IMR-90 (cell line): ENCODE data around the gene ADAMTS6. TPM values are rescaled to one million over a fixed set of nuclear protein-coding genes. Genes with fewer than 3 reads are reported as not detected.
A peak's percentile ranks its signal among the peaks of the same experiment; 100 is the strongest.

Source experiments
- ATAC-seq: fragments of 200-7000 bp; cut with Tn5 transposase; 2 replicates; pipeline ENCODE4 v1.9.1; 2020; ENCODE audit warnings: low read depth, mild to moderate bottlenecking, moderate library complexity
- BruUV-seq: library from RNA; stranded (reverse); fragments of 400-500 nt; replicated peaks from 2 replicates; lab custom pipeline; 2021; lab: Mats Ljungman, UMichigan
- CTCF ChIA-PET: fragments of 300-600 bp; formaldehyde crosslinking; extraction: SDS; loops from one replicate; lab custom pipeline; 2021; ENCODE audit warnings: antibody characterized with exemption; lab: Yijun Ruan, JAX
- POLR2A ChIA-PET: fragments of 300-600 bp; sonication (Branson Sonifier 250); formaldehyde crosslinking; loops from one replicate; lab custom pipeline; 2022; ENCODE audit warnings: antibody characterized with exemption; ENCODE audit not compliant: unreplicated experiment; lab: Charles Lee
- DNase-seq: peaks from one replicate; pipeline ENCODE4 v3.0.0; 2013
- H2AFZ ChIP-seq: replicated peaks from 2 replicates; pipeline ENCODE3; 2013; ENCODE audit warnings: low read length, mild to moderate bottlenecking; ENCODE audit not compliant: poor library complexity
- H2AK5ac ChIP-seq: 2 replicates; pipeline ENCODE4 v1.6.1; 2013; ENCODE audit warnings: low read depth, low read length, inconsistent platforms
- H2AK9ac ChIP-seq: replicated peaks from 2 replicates; pipeline ENCODE3; 2013; ENCODE audit warnings: mild to moderate bottlenecking, low read depth, low read length, moderate library complexity; ENCODE audit not compliant: poor library complexity
- H2BK120ac ChIP-seq: 2 replicates; pipeline ENCODE4 v1.6.1; 2013; ENCODE audit warnings: low read depth, low read length, inconsistent platforms
- H2BK15ac ChIP-seq: 3 replicates; pipeline ENCODE4 v1.6.1; 2013; ENCODE audit warnings: low read depth, low read length, inconsistent platforms
- H2BK20ac ChIP-seq: 2 replicates; pipeline ENCODE4 v1.6.1; 2013; ENCODE audit warnings: low read depth, mild to moderate bottlenecking, inconsistent platforms, low read length, moderate library complexity
- H2BK5ac ChIP-seq: 2 replicates; pipeline ENCODE4 v1.6.1; 2013; ENCODE audit warnings: mild to moderate bottlenecking, low read depth, low read length, inconsistent platforms; ENCODE audit not compliant: poor library complexity, severe bottlenecking
- H3K14ac ChIP-seq: replicated peaks from 2 replicates; pipeline ENCODE4 v1.6.1; 2013; ENCODE audit warnings: low read depth, low read length, inconsistent platforms
- H3K18ac ChIP-seq: 2 replicates; pipeline ENCODE4 v1.6.1; 2013; ENCODE audit warnings: low read depth, low read length, control low read depth
- H3K23ac ChIP-seq: 2 replicates; pipeline ENCODE4 v1.6.1; 2013; ENCODE audit warnings: low read depth, low read length, inconsistent platforms
- H3K27ac ChIP-seq: 2 replicates; pipeline ENCODE4 v1.5.1; 2013; ENCODE audit warnings: mild to moderate bottlenecking, control low read depth, low read length; ENCODE audit not compliant: insufficient read depth
- H3K27me3 ChIP-seq: 2 replicates; pipeline ENCODE4 v1.6.1; 2013; ENCODE audit warnings: low read length; ENCODE audit not compliant: control insufficient read depth, insufficient read depth
- H3K36me3 ChIP-seq: 2 replicates; pipeline ENCODE4 v1.6.1; 2013; ENCODE audit warnings: low read length, mixed read lengths; ENCODE audit not compliant: control insufficient read depth, insufficient read depth
- H3K4ac ChIP-seq: 2 replicates; pipeline ENCODE4 v1.6.1; 2013; ENCODE audit warnings: low read depth, low read length, inconsistent platforms
- H3K4me1 ChIP-seq: 2 replicates; pipeline ENCODE4 v1.6.1; 2013; ENCODE audit warnings: low read length, mixed read lengths; ENCODE audit not compliant: control insufficient read depth, insufficient read depth
- H3K4me2 ChIP-seq: 2 replicates; pipeline ENCODE4 v1.6.1; 2013; ENCODE audit warnings: low read depth, mild to moderate bottlenecking, control low read depth, low read length, moderate library complexity
- H3K4me3 ChIP-seq: 2 replicates; pipeline ENCODE4 v1.5.1; 2013; ENCODE audit warnings: low read depth, mild to moderate bottlenecking, control low read depth, low read length, moderate library complexity; ENCODE audit not compliant: insufficient read depth
- H3K56ac ChIP-seq: 2 replicates; pipeline ENCODE4 v1.6.1; 2013; ENCODE audit warnings: low read length, inconsistent platforms; ENCODE audit not compliant: insufficient read depth; ENCODE audit errors: extremely low read depth
- H3K79me1 ChIP-seq, 2 experiments: 2 replicates each; pipeline ENCODE4 v1.6.1; 2013; ENCODE audit warnings: low read length in 2 of 2, inconsistent platforms in 1 of 2, low read depth in 1 of 2
- H3K9ac ChIP-seq: 2 replicates; pipeline ENCODE4 v1.6.1; 2013; ENCODE audit warnings: low read depth, low read length, control low read depth
- H3K9me1 ChIP-seq: 2 replicates; pipeline ENCODE4 v1.6.1; 2013; ENCODE audit warnings: low read length, inconsistent platforms; ENCODE audit not compliant: insufficient read depth
- H3K9me3 ChIP-seq: 2 replicates; pipeline ENCODE4 v1.6.1; 2013; ENCODE audit warnings: low read length; ENCODE audit not compliant: control insufficient read depth, insufficient read depth
- H4K20me1 ChIP-seq: 2 replicates; pipeline ENCODE4 v1.6.1; 2013; ENCODE audit warnings: low read length, inconsistent platforms; ENCODE audit not compliant: insufficient read depth
- H4K5ac ChIP-seq: 2 replicates; pipeline ENCODE4 v1.6.1; 2013; ENCODE audit warnings: mild to moderate bottlenecking, low read depth, low read length, control low read depth
- H4K8ac ChIP-seq, 2 experiments: 2 replicates each; pipeline ENCODE4 v1.6.1; 2013; ENCODE audit warnings: low read depth in 2 of 2, low read length in 2 of 2, control low read depth in 1 of 2, inconsistent platforms in 1 of 2
- H4K91ac ChIP-seq: 2 replicates; pipeline ENCODE4 v1.6.1; 2013; ENCODE audit warnings: low read depth, low read length, inconsistent platforms; ENCODE audit not compliant: insufficient read depth
- CEBPB ChIP-seq: IDR thresholded peaks from 2 replicates; pipeline ENCODE4 v1.6.1; 2012; ENCODE audit warnings: low read depth, low read length, improper control_type of control experiment
- CHD1 ChIP-seq: IDR thresholded peaks from 2 replicates; pipeline ENCODE4 v1.6.1; 2012; ENCODE audit warnings: low read depth, low read length, improper control_type of control experiment
- FOS ChIP-seq: fragments of 150-350 bp; IDR thresholded peaks from 2 replicates; pipeline ENCODE4 v1.6.1; 2016; ENCODE audit warnings: low read depth, low read length
- MAFK ChIP-seq: IDR thresholded peaks from 2 replicates; pipeline ENCODE4 v1.6.1; 2012; ENCODE audit warnings: low read depth, low read length, improper control_type of control experiment
- MXI1 ChIP-seq: IDR thresholded peaks from 2 replicates; pipeline ENCODE4 v1.6.1; 2012; ENCODE audit warnings: low read depth, mild to moderate bottlenecking, low read length, moderate library complexity, borderline replicate concordance
- NFE2L2 ChIP-seq: fragments of 150-350 bp; IDR thresholded peaks from 2 replicates; pipeline ENCODE4 v1.6.1; 2016; ENCODE audit warnings: low read depth, mild to moderate bottlenecking, low read length
- POLR2A ChIP-seq: IDR thresholded peaks from 2 replicates; pipeline ENCODE4 v1.6.1; 2012; ENCODE audit warnings: mild to moderate bottlenecking, low read depth, low read length
- RCOR1 ChIP-seq: IDR thresholded peaks from 2 replicates; pipeline ENCODE4 v1.6.1; 2012; ENCODE audit warnings: mild to moderate bottlenecking, low read length, improper control_type of control experiment; ENCODE audit not compliant: insufficient replicate concordance
- RFX5 ChIP-seq: IDR thresholded peaks from 2 replicates; pipeline ENCODE4 v1.8.0; 2012; ENCODE audit warnings: low read depth, mild to moderate bottlenecking, low read length, moderate library complexity
- SMC3 ChIP-seq: fragments of 150-350 bp; IDR thresholded peaks from 2 replicates; pipeline ENCODE4 v1.6.1; 2016; ENCODE audit warnings: low read depth, mild to moderate bottlenecking, antibody characterized with exemption, low read length, moderate library complexity
- WGBS, 2 experiments: methylation state at CpG; one replicate each; pipeline versions ENCODE4 v1.1.5 to v1.1.7; 2013; ENCODE audit warnings: missing lambda C conversion rate in 2 of 2; ENCODE audit not compliant: insufficient read length in 1 of 2; ENCODE audit errors: extremely low coverage in 2 of 2; 5-methylcytosine and 5-hydroxymethylcytosine counted together
- dilution Hi-C: fragments of 300-500 bp; cut with HindIII; formaldehyde crosslinking; loops from one replicate; pipeline ENCODE4 v1.14.3; 2018; ENCODE audit warnings: low sequenced_read_pairs; ENCODE audit not compliant: unreplicated experiment
- in situ Hi-C: fragments of 300-500 bp; cut with MboI; formaldehyde crosslinking; loops from 3 replicates; pipeline ENCODE4 v1.14.3; 2019; ENCODE audit warnings: low sequenced_read_pairs, inconsistent platforms, mixed read lengths
- intact Hi-C: fragments of 100-400 bp; cut with micrococcal nuclease; formaldehyde crosslinking; loops from 2 replicates; pipeline ENCODE4 v1.10.0; 2022
- polyA plus RNA-seq, 3 experiments: library from polyadenylated mRNA; depleted of rRNA; stranded (reverse); fragments of >200 nt; gene quantifications; 2 replicates each; pipeline ENCODE4 v1.2.3, GENCODE V29; 2012; ENCODE audit warnings: low replicate concordance in 1 of 3
- total RNA-seq: library from RNA; depleted of rRNA; stranded (reverse); fragments of >200 nt; gene quantifications from 2 replicates; pipeline ENCODE4 v1.2.3, GENCODE V29; 2012
- TF ChIP-seq, protein P1 (sequence below): fragments of 150-350 bp; IDR thresholded peaks from 2 replicates; pipeline ENCODE4 v1.6.1; 2016; ENCODE audit warnings: low read depth, mild to moderate bottlenecking, low read length, moderate library complexity, borderline replicate concordance
- TF ChIP-seq, protein P2 (sequence below): fragments of 150-350 bp; IDR thresholded peaks from 2 replicates; pipeline ENCODE4 v1.6.1; 2017; ENCODE audit warnings: mild to moderate bottlenecking, antibody characterized with exemption, low read length, low read depth

Gene ADAMTS6
- total and polyA plus RNA-seq, 2 of the 4 experiments (the other 2 are of a cell fraction), result 23.9 to 173 TPM

DNA sequence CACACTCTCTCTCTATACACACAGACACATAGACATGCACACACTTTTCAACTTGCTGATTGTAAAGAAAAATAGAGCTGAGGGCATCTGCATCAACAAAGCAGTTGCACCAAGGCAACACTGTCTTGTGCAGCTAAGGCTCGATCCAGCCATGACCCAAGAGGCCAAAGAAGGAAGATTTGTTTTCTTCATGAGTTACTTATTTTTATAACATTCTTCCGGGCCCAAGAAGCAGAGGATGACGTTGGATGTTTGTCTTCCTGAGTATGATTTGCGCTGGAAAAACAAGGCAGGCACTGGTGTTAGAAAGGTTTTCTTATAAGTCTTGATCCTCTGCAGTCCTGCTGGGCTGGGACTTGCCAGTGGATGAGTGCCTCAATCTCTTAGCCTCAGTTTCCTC lies 344.1 kb downstream of the ADAMTS6 start:
- POLR2A ChIA-PET, result no interaction called here

More for the DNA sequence above, 344.1 kb downstream of the ADAMTS6 start:
- H2AK5ac ChIP-seq, result peak overlapping the region; percentile 36
- intact Hi-C loops (no loop called here), dilution Hi-C loops (no loop called here), in situ Hi-C loops (no loop called here)
- no peak overlapping the region for H3K9ac ChIP-seq
- H2BK5ac ChIP-seq, result peak overlapping the region; percentile 25
- CTCF ChIA-PET, result no interaction called here
- H3K36me3 ChIP-seq, result no peaks in the 10 kb centered on the region
- H3K56ac ChIP-seq, result no peak overlapping the region
- H2BK15ac ChIP-seq, result peak overlapping the region; percentile 9; the same call in 1 of the 3 replicates
- no peaks in the 10 kb centered on the region for H3K9me3 ChIP-seq
- H4K20me1 ChIP-seq, result no peaks in the 10 kb centered on the region
- peaks cover 3% of the 10 kb centered on the region; the same call in 1 of the 2 replicates for H3K9me1 ChIP-seq
- peak overlapping the region; percentile 11; the same call in 1 of the 2 replicates for H4K91ac ChIP-seq
- H3K27me3 ChIP-seq, result no peaks in the 10 kb centered on the region
- H3K4me3 ChIP-seq, result no peak overlapping the region
- DNase-seq (peak; percentile 26), ATAC-seq (no peak)
- TF ChIP-seq NFE2L2 (no peak), POLR2A (no peak), CEBPB (no peak), CHD1 (no peak), MAFK (no peak), RFX5 (no peak), SMC3 (no peak), FOS (no peak), RCOR1 (no peak), MXI1 (no peak)
- TF ChIP-seq, protein P1, sequence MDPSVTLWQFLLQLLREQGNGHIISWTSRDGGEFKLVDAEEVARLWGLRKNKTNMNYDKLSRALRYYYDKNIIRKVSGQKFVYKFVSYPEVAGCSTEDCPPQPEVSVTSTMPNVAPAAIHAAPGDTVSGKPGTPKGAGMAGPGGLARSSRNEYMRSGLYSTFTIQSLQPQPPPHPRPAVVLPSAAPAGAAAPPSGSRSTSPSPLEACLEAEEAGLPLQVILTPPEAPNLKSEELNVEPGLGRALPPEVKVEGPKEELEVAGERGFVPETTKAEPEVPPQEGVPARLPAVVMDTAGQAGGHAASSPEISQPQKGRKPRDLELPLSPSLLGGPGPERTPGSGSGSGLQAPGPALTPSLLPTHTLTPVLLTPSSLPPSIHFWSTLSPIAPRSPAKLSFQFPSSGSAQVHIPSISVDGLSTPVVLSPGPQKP, result no peak
- TF ChIP-seq, protein P2, sequence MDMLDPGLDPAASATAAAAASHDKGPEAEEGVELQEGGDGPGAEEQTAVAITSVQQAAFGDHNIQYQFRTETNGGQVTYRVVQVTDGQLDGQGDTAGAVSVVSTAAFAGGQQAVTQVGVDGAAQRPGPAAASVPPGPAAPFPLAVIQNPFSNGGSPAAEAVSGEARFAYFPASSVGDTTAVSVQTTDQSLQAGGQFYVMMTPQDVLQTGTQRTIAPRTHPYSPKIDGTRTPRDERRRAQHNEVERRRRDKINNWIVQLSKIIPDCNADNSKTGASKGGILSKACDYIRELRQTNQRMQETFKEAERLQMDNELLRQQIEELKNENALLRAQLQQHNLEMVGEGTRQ, result no peak
- peak overlapping the region; percentile 80; the same call in 1 of the 2 replicates for H3K18ac ChIP-seq
- 0 out of 2 replicates have a peak overlapping the region, but pooled peaks have one; percentile 5 for H3K14ac ChIP-seq
- H3K27ac ChIP-seq, result no peak overlapping the region
- H3K23ac ChIP-seq, result no peak overlapping the region
- H2AK9ac ChIP-seq, result no peak overlapping the region
- no peaks in the 10 kb centered on the region for H3K79me1 ChIP-seq
- peaks cover 10% of the 10 kb centered on the region for H3K4me1 ChIP-seq
- WGBS, 2 experiments, result no CpG with 5 or more reads among the region's 4 CpGs
- H4K5ac ChIP-seq, result peak overlapping the region; percentile 88
- H3K4ac ChIP-seq, result peak overlapping the region; percentile 4; the same call in 1 of the 2 replicates
- H2AFZ ChIP-seq, result no peak overlapping the region
- no TSS peak for BruUV-seq
- peak overlapping the region; percentile 14; the same call in 1 of the 2 replicates for H2BK120ac ChIP-seq
- peak overlapping the region; percentile 6 to 38; a peak in 2 of 4 replicates for H4K8ac ChIP-seq
- no peak overlapping the region for H3K4me2 ChIP-seq
- H2BK20ac ChIP-seq, result peak overlapping the region; percentile 10; the same call in 1 of the 2 replicates
